ENCODE measurements around the gene PRR14. TPM values are rescaled to one million over a fixed set of nuclear protein-coding genes. Genes with fewer than 3 reads are reported as not detected.

The PRR14 gene
- total RNA-seq: 10 to 100 TPM; 87.6 to 91.4 TPM

GRCh38 chr16:30650369-30651123 is at the start of gene PRR14:
PRR14 (plus strand) TSS chr16:30650960; CDS start chr16:30651646, 686 bp downstream.
- Mint-ChIP-seq H3K27me3 (ENCODE audit: low read depth) (peaks cover 1% of the 10 kb centered on the region), H3K4me3 (peak within 1 kb of the TSS; percentile 91), H3K27ac (peak within 1 kb of the TSS; percentile 95), H3K4me1 (ENCODE audit: low read depth) (peaks cover 40% of the 10 kb centered on the region), H3K36me3 (ENCODE audit: low read depth) (peaks cover 34% of the 10 kb centered on the region), H3K9me3 (ENCODE audit: insufficient read depth) (no peaks in the 10 kb centered on the region)
- ChIA-PET POLR2A (interaction anchor here (0.6 to 3.1 kb wide), 13 partner anchors 9 to 245 kb away, joined by 3 to 40 read pairs (median 4); partner anchors contain the start of genes FBRS, ZNF688, ZNF689 and ZNF747), CTCF (interaction anchor here (0.7 to 4.5 kb wide), 13 partner anchors 9 to 221 kb away, joined by 3 to 36 read pairs (median 6); partner anchors contain the start of genes DCTPP1, FBRS and ZNF764)
- ATAC-seq (peak; percentile 86), DNase-seq (peak; percentile 100)

- Mint-ChIP-seq H3K27ac (no peak overlapping the region), H3K4me3 (no peak overlapping the region), H3K27me3 (ENCODE audit: low read depth) (no peaks in the 10 kb centered on the region), H3K36me3 (ENCODE audit: low read depth) (peaks cover 41% of the 10 kb centered on the region), H3K4me1 (ENCODE audit: low read depth) (peaks cover 14% of the 10 kb centered on the region), H3K9me3 (ENCODE audit: insufficient read depth) (no peaks in the 10 kb centered on the region)
- CTCF ChIA-PET: interaction anchor here (0.7 to 7.9 kb wide), 8 partner anchors 7 to 172 kb away, joined by 3 to 86 read pairs (median 6); partner anchors contain the start of genes DCTPP1, ZNF689 and ZNF764
- DNase-seq (no peak), ATAC-seq (no peak)
- POLR2A ChIA-PET: interaction anchor here (0.8 kb wide), 1 partner anchor 77 kb away, joined by 3 read pairs; no protein-coding TSS in a partner anchor
Measured at GRCh38 chr16:30601966-30602365, 48.8 kb upstream of the PRR14 start.

GRCh38 chr16:30602616-30603277 is 48.0 kb upstream of the PRR14 start:
- no peak overlapping the region for H3K4me3 Mint-ChIP-seq
- no peak for DNase-seq
- POLR2A ChIA-PET: interaction anchor here (0.6 to 0.9 kb wide), 3 partner anchors 31 to 78 kb away, joined by 3 read pairs; no protein-coding TSS in a partner anchor
- ATAC-seq: no peak
- no peaks in the 10 kb centered on the region for H3K9me3 Mint-ChIP-seq (ENCODE audit: insufficient read depth)
- peaks cover 47% of the 10 kb centered on the region for H3K36me3 Mint-ChIP-seq (ENCODE audit: low read depth)
- H3K27me3 Mint-ChIP-seq (ENCODE audit: low read depth): no peaks in the 10 kb centered on the region
- peaks cover 17% of the 10 kb centered on the region for H3K4me1 Mint-ChIP-seq (ENCODE audit: low read depth)
- CTCF ChIA-PET: interaction anchor here (0.6 to 7.9 kb wide), 8 partner anchors 13 to 232 kb away, joined by 3 to 51 read pairs (median 4); partner anchors contain the start of genes DCTPP1, TBC1D10B and ZNF764
- H3K27ac Mint-ChIP-seq: no peak overlapping the region

GRCh38 chr16:30603945-30604315 is 46.8 kb upstream of the PRR14 start:
- Mint-ChIP-seq H3K9me3 (ENCODE audit: insufficient read depth) (no peaks in the 10 kb centered on the region), H3K36me3 (ENCODE audit: low read depth) (peaks cover 51% of the 10 kb centered on the region), H3K27ac (no peak overlapping the region), H3K27me3 (ENCODE audit: low read depth) (no peaks in the 10 kb centered on the region), H3K4me1 (ENCODE audit: low read depth) (peaks cover 16% of the 10 kb centered on the region), H3K4me3 (no peak overlapping the region)
- ATAC-seq (no peak), DNase-seq (no peak)
- CTCF ChIA-PET: interaction anchor here (1.0 to 7.9 kb wide), 2 partner anchors 11 to 18 kb away, joined by 3 to 51 read pairs; no protein-coding TSS in a partner anchor
- POLR2A ChIA-PET: no interaction called here

GRCh38 chr16:30604316-30604947 is 46.3 kb upstream of the PRR14 start:
- Mint-ChIP-seq H3K27me3 (ENCODE audit: low read depth) (no peaks in the 10 kb centered on the region), H3K36me3 (ENCODE audit: low read depth) (peaks cover 51% of the 10 kb centered on the region), H3K4me1 (ENCODE audit: low read depth) (peaks cover 19% of the 10 kb centered on the region), H3K27ac (no peak overlapping the region), H3K9me3 (ENCODE audit: insufficient read depth) (no peaks in the 10 kb centered on the region), H3K4me3 (no peak overlapping the region)
- ATAC-seq (no peak), DNase-seq (no peak)
- ChIA-PET POLR2A (no interaction called here), CTCF (interaction anchor here (1.0 to 7.9 kb wide), 2 partner anchors 11 to 18 kb away, joined by 3 to 51 read pairs; no protein-coding TSS in a partner anchor)

GRCh38 chr16:30605158-30605557 is 45.6 kb upstream of the PRR14 start:
- DNase-seq: no peak
- ChIA-PET POLR2A (no interaction called here), CTCF (interaction anchor here (0.8 kb wide), 1 partner anchor 11 kb away, joined by 3 read pairs; no protein-coding TSS in a partner anchor)
- Mint-ChIP-seq H3K4me3 (no peak overlapping the region), H3K27me3 (ENCODE audit: low read depth) (no peaks in the 10 kb centered on the region), H3K27ac (no peak overlapping the region), H3K9me3 (ENCODE audit: insufficient read depth) (no peaks in the 10 kb centered on the region), H3K4me1 (ENCODE audit: low read depth) (peaks cover 17% of the 10 kb centered on the region), H3K36me3 (ENCODE audit: low read depth) (peaks cover 52% of the 10 kb centered on the region)
- no peak for ATAC-seq

- DNase-seq (no peak), ATAC-seq (no peak)
- Mint-ChIP-seq H3K27ac (no peak overlapping the region), H3K27me3 (ENCODE audit: low read depth) (no peaks in the 10 kb centered on the region), H3K9me3 (ENCODE audit: insufficient read depth) (no peaks in the 10 kb centered on the region), H3K36me3 (ENCODE audit: low read depth) (peaks cover 52% of the 10 kb centered on the region), H3K4me3 (no peak overlapping the region), H3K4me1 (ENCODE audit: low read depth) (peaks cover 22% of the 10 kb centered on the region)
- ChIA-PET CTCF (interaction anchor here (0.8 to 6.4 kb wide), 2 partner anchors 7 to 10 kb away, joined by 3 to 86 read pairs; no protein-coding TSS in a partner anchor), POLR2A (no interaction called here)
Measured at GRCh38 chr16:30606004-30606403, 44.8 kb upstream of the PRR14 start.

GRCh38 chr16:30609002-30609925 is 41.5 kb upstream of the PRR14 start:
- Mint-ChIP-seq H3K27me3 (ENCODE audit: low read depth) (no peaks in the 10 kb centered on the region), H3K36me3 (ENCODE audit: low read depth) (peaks cover 31% of the 10 kb centered on the region), H3K4me1 (ENCODE audit: low read depth) (peaks cover 18% of the 10 kb centered on the region), H3K4me3 (peak overlapping the region; percentile 84), H3K27ac (peak overlapping the region; percentile 96), H3K9me3 (ENCODE audit: insufficient read depth) (no peaks in the 10 kb centered on the region)
- DNase-seq (peak; percentile 53), ATAC-seq (peak; percentile 62)
- ChIA-PET POLR2A (interaction anchor here (0.6 to 3.9 kb wide), 15 partner anchors 20 to 497 kb away, joined by 3 to 25 read pairs (median 4); partner anchors contain the start of genes FBRS, PRR14, ZNF688 and ZNF747), CTCF (interaction anchor here (0.9 to 6.4 kb wide), 14 partner anchors 10 to 179 kb away, joined by 3 to 86 read pairs (median 4); partner anchors contain the start of genes DCTPP1 and ZNF747)

- DNase-seq: peak; percentile 97
- Mint-ChIP-seq H3K36me3 (ENCODE audit: low read depth) (peaks cover 24% of the 10 kb centered on the region), H3K27ac (peak within 1 kb of the TSS; percentile 96), H3K9me3 (ENCODE audit: insufficient read depth) (no peaks in the 10 kb centered on the region), H3K4me3 (peak within 1 kb of the TSS; percentile 84), H3K27me3 (ENCODE audit: low read depth) (no peaks in the 10 kb centered on the region), H3K4me1 (ENCODE audit: low read depth) (peaks cover 19% of the 10 kb centered on the region)
- ChIA-PET CTCF (interaction anchor here (0.7 to 6.4 kb wide), 13 partner anchors 10 to 203 kb away, joined by 3 to 86 read pairs (median 4); partner anchors contain the start of genes DCTPP1, ZNF747 and ZNF771), POLR2A (interaction anchor here (0.6 to 3.9 kb wide), 21 partner anchors 12 to 498 kb away, joined by 3 to 25 read pairs (median 4); partner anchors contain the start of genes FBRS, PRR14, SEPTIN1 and SRCAP)
- ATAC-seq: peak; percentile 92
Measured at GRCh38 chr16:30609926-30610839, 40.6 kb upstream of the PRR14 start, which contains the start of gene ZNF689. ZNF689 (minus strand) TSS chr16:30610389; CDS start chr16:30610041, 348 bp downstream.
